Measurements from ENCODE around the gene PRR14. TPM values are rescaled to one million over a fixed set of nuclear protein-coding genes. Genes with fewer than 3 reads are reported as not detected.

PRR14 gene
- total RNA-seq, 1 experiment from 2014 or later = 41.4 TPM

- no peak overlapping the region for H3K27ac Mint-ChIP-seq (ENCODE audit: low read depth, unreplicated experiment)
- H3K4me3 Mint-ChIP-seq (ENCODE audit: unreplicated experiment) = no peak overlapping the region
- intact Hi-C loops (cut with micrococcal nuclease) = no loop called here
- no peaks in the 10 kb centered on the region for H3K9me3 Mint-ChIP-seq (ENCODE audit: unreplicated experiment)
- no TSS peak for BruUV-seq (replicated peaks)
- no peaks in the 10 kb centered on the region for H3K36me3 Mint-ChIP-seq (ENCODE audit: insufficient read depth, unreplicated experiment)
- no peak for TF ChIP-seq CTCF (IDR thresholded peaks at IDR 0.05; ENCODE audit: unreplicated experiment)
- ChIA-PET CTCF (no interaction called here), POLR2A (no interaction called here)
- no peaks in the 10 kb centered on the region for H3K4me1 Mint-ChIP-seq (ENCODE audit: insufficient read depth, unreplicated experiment)
- DNase-seq (ENCODE audit: unreplicated experiment) = no peak
- no peaks in the 10 kb centered on the region for H3K27me3 Mint-ChIP-seq (ENCODE audit: insufficient read depth, unreplicated experiment)
Measured at GRCh38 chr16:30678586-30678970, 27.8 kb downstream of the PRR14 start.

GRCh38 chr16:30680326-30680725, 29.6 kb downstream of the PRR14 start:
- intact Hi-C loops (cut with micrococcal nuclease) = no loop called here
- no TSS peak for BruUV-seq (replicated peaks)
- Mint-ChIP-seq H3K36me3 (ENCODE audit: insufficient read depth, unreplicated experiment) (no peaks in the 10 kb centered on the region), H3K27ac (ENCODE audit: low read depth, unreplicated experiment) (no peak overlapping the region), H3K27me3 (ENCODE audit: insufficient read depth, unreplicated experiment) (no peaks in the 10 kb centered on the region), H3K9me3 (ENCODE audit: unreplicated experiment) (no peaks in the 10 kb centered on the region), H3K4me1 (ENCODE audit: insufficient read depth, unreplicated experiment) (no peaks in the 10 kb centered on the region), H3K4me3 (ENCODE audit: unreplicated experiment) (no peak overlapping the region)
- TF ChIP-seq CTCF (IDR thresholded peaks at IDR 0.05; ENCODE audit: unreplicated experiment) = no peak
- ChIA-PET CTCF (no interaction called here), POLR2A (interaction anchor here (2.0 kb wide), 1 partner anchor 16 kb away, joined by 4 read pairs; no protein-coding TSS in a partner anchor)
- no peak for DNase-seq (ENCODE audit: unreplicated experiment)

GRCh38 chr16:30688701-30689100, 37.9 kb downstream of the PRR14 start:
- BruUV-seq (replicated peaks) = no TSS peak
- H3K4me1 Mint-ChIP-seq (ENCODE audit: insufficient read depth, unreplicated experiment) = peaks cover 7% of the 10 kb centered on the region
- H3K27ac Mint-ChIP-seq (ENCODE audit: low read depth, unreplicated experiment) = no peak overlapping the region
- no peaks in the 10 kb centered on the region for H3K36me3 Mint-ChIP-seq (ENCODE audit: insufficient read depth, unreplicated experiment)
- intact Hi-C loops (cut with micrococcal nuclease) = no loop called here
- POLR2A ChIA-PET = interaction anchor here (1.9 kb wide), 1 partner anchor 8 kb away, joined by 7 read pairs; no protein-coding TSS in a partner anchor
- TF ChIP-seq CTCF (IDR thresholded peaks at IDR 0.05; ENCODE audit: unreplicated experiment) = no peak
- H3K4me3 Mint-ChIP-seq (ENCODE audit: unreplicated experiment) = no peak overlapping the region
- no peaks in the 10 kb centered on the region for H3K27me3 Mint-ChIP-seq (ENCODE audit: insufficient read depth, unreplicated experiment)
- CTCF ChIA-PET = interaction anchor here (0.6 to 1.0 kb wide), 2 partner anchors 15 to 232 kb away, joined by 3 read pairs; no protein-coding TSS in a partner anchor
- H3K9me3 Mint-ChIP-seq (ENCODE audit: unreplicated experiment) = no peaks in the 10 kb centered on the region
- no peak for DNase-seq (ENCODE audit: unreplicated experiment)

- CTCF ChIA-PET = interaction anchor here (1.2 kb wide), 1 partner anchor 250 kb away, joined by 3 read pairs; no protein-coding TSS in a partner anchor
- no peak overlapping the region for H3K4me3 Mint-ChIP-seq (ENCODE audit: unreplicated experiment)
- H3K4me1 Mint-ChIP-seq (ENCODE audit: insufficient read depth, unreplicated experiment) = peaks cover 10% of the 10 kb centered on the region
- no peaks in the 10 kb centered on the region for H3K9me3 Mint-ChIP-seq (ENCODE audit: unreplicated experiment)
- intact Hi-C loops (cut with micrococcal nuclease) = no loop called here
- no TSS peak for BruUV-seq (replicated peaks)
- no peak for TF ChIP-seq CTCF (IDR thresholded peaks at IDR 0.05; ENCODE audit: unreplicated experiment)
- no peaks in the 10 kb centered on the region for H3K27me3 Mint-ChIP-seq (ENCODE audit: insufficient read depth, unreplicated experiment)
- no peak overlapping the region for H3K27ac Mint-ChIP-seq (ENCODE audit: low read depth, unreplicated experiment)
- no peak for DNase-seq (ENCODE audit: unreplicated experiment)
- POLR2A ChIA-PET = no interaction called here
- no peaks in the 10 kb centered on the region for H3K36me3 Mint-ChIP-seq (ENCODE audit: insufficient read depth, unreplicated experiment)
Measured at GRCh38 chr16:30691907-30692306, 41.1 kb downstream of the PRR14 start.
